ENCODE results near the gene CD9. TPM values are rescaled to one million over a fixed set of nuclear protein-coding genes. Genes with fewer than 3 reads are reported as not detected.

CD9 gene
- total RNA-seq, 4 donors from 2014 or later = 464 to 1,007 (median 773) TPM

DNA sequence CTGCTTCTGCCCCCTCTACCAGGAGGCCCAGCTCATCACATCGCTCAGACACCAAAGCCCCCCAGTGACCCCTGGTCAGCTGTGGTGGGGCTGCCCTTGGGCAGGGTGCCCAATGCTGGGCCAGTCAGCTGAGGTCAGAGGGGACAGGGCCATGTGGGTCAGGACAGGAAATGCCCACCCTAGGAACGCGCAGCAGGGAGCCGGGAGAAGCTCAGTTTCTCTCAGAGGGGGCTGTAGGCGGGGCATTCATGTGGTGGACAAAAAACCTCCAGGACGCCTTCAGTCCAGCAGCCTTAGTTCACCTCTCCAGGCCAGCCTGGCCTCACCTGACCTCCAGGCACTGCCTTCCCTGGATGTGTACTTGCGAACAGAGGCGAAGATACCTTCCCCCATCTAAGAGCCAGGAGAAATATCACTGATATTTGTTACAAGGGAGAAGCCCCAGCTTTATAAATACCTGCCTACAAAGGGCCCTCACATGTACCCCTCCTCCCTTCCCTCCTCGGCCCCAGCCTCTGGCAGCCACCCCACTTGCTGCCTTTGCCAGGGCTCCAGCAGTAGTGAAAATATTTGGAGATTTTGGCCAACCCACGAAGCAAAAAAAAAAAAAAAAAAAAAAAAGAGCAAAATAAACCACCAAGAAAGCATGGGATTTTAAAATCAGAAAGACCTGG lies 68.4 kb downstream of the CD9 start:
- DNase-seq = no peak
- TF ChIP-seq CTCF (IDR thresholded peaks at IDR 0.05) (no peak), POLR2A (IDR thresholded peaks at IDR 0.05) (no peak)
- intact Hi-C loops (cut with DNase I) = no loop called here
- H3K27ac ChIP-seq = peak overlapping the region; percentile 18 to 72 (median 48)
- 48 to 60% methylated on average over 3 to 5 of the region's 10 CpGs for WGBS, 2 donors
- H3K9me3 ChIP-seq = no peaks in the 10 kb centered on the region
- H3K4me1 ChIP-seq = peaks cover 5 to 73% (median 21%) of the 10 kb centered on the region in 3 donors
- no peaks in the 10 kb centered on the region for H3K36me3 ChIP-seq
- H3K27me3 ChIP-seq = no peaks in the 10 kb centered on the region
- H3K4me3 ChIP-seq = no peak overlapping the region

- intact Hi-C loops (cut with DNase I) = no loop called here
- H3K4me3 ChIP-seq = no peak overlapping the region
- H3K36me3 ChIP-seq = no peaks in the 10 kb centered on the region
Measured at GRCh38 chr12:6269986-6270385, 69.8 kb downstream of the CD9 start.

GRCh38 chr12:6271281-6271680 lies 71.1 kb downstream of the CD9 start:
- Histone ChIP-seq H3K27ac (no peak overlapping the region), H3K4me1 (peaks cover 10 to 78% (median 30%) of the 10 kb centered on the region in 3 donors), H3K27me3 (no peaks in the 10 kb centered on the region), H3K4me3 (no peak overlapping the region), H3K36me3 (no peaks in the 10 kb centered on the region), H3K9me3 (no peaks in the 10 kb centered on the region)
- WGBS, 2 donors = 76 to 79% methylated on average over 6 to 7 of the region's 8 CpGs
- DNase-seq = no peak
- intact Hi-C loops (cut with DNase I) = no loop called here
- TF ChIP-seq CTCF (IDR thresholded peaks at IDR 0.05) = no peak
- TF ChIP-seq POLR2A (IDR thresholded peaks at IDR 0.05) = no peak

More at GRCh38 chr12:6269986-6270385, 69.8 kb downstream of the CD9 start:
- no peaks in the 10 kb centered on the region for H3K27me3 ChIP-seq
- H3K27ac ChIP-seq = peak overlapping the region in 1 of 4 donors; percentile 66
- TF ChIP-seq CTCF (IDR thresholded peaks at IDR 0.05) = no peak
- no peak for TF ChIP-seq POLR2A (IDR thresholded peaks at IDR 0.05)
- WGBS, 2 donors = 93 to 98% methylated on average over 14 to 16 of the region's 16 CpGs
- peaks cover 10 to 75% (median 30%) of the 10 kb centered on the region in 3 donors for H3K4me1 ChIP-seq
- DNase-seq = no peak
- no peaks in the 10 kb centered on the region for H3K9me3 ChIP-seq

DNA sequence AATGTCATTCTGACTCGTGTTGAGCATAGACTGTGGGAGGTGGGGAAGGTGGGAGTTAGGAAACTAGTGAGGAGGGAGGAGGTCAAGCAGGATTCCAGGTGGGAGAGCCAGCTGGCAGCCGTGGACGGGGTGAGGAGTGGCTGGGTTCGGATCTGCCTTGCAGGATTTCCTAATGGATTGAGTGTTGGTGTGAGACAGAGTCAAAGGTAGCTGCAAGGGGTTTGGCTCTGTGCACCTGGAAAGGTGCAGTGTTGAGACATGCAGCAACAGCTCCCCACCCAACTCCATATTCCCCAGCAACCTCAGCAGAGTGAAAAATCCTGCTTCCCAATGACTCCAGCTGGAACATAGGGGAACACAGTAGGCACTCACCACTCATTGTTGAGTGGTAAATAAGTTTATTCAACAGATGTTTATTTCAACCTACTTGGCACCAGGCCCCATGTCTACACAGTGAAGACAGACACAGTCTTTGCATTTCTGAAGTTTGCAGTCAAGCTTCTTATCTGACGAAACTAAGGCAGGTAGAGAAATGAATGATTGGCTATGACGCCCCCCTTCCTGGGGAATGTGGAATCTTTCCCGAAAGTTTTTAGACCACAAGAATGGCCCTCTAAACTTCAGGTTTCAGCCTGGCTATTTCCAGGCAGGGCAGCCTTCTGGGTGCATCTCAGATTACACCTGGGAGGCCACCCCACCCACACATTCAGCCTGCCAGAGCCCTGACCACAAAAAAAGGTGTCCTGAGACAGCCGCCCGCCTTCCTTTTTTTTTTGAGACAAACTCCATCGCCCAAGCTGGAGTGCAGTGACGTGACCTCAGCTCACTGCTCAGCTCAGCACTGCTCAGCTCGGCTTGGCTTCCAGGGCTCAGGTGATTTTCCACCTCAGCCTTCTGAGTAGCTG lies 72.4 kb downstream of the CD9 start:
- 34 to 46% methylated on average over 12 of the region's 12 CpGs for WGBS, 2 donors
- no peak overlapping the region for H3K4me3 ChIP-seq
- peak overlapping the region; percentile 83 to 88 (median 88) for H3K27ac ChIP-seq
- peaks cover 14 to 78% (median 24%) of the 10 kb centered on the region in 3 donors for H3K4me1 ChIP-seq
- TF ChIP-seq POLR2A (IDR thresholded peaks at IDR 0.05) (no peak), CTCF (IDR thresholded peaks at IDR 0.05) (peak in 1 of 6 experiments; percentile 6)
- DNase-seq = no peak
- H3K27me3 ChIP-seq = no peaks in the 10 kb centered on the region
- intact Hi-C loops (cut with DNase I) = no loop called here
- no peaks in the 10 kb centered on the region for H3K9me3 ChIP-seq
- no peaks in the 10 kb centered on the region for H3K36me3 ChIP-seq

DNA sequence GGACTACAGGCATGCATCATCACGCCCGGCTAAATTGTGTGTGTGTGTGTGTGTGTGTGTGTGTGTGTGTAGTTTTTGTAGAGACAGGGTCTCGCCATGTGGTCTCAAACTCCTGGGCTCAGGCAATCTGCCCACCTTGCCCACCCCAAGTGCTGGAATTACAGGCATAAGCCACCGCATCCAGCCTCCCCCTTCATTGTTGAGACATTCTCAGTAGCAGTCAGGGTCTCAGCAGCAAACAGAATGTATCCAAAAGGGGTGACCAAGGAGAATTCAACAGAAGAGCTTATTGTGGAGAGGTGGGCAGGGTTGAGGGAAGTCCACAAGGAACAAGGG lies 73.0 kb downstream of the CD9 start:
- Histone ChIP-seq H3K27me3 (no peaks in the 10 kb centered on the region), H3K4me1 (peaks cover 21 to 78% (median 28%) of the 10 kb centered on the region in 3 donors), H3K4me3 (no peak overlapping the region), H3K27ac (peak overlapping the region; percentile 83 to 88 (median 88)), H3K36me3 (no peaks in the 10 kb centered on the region), H3K9me3 (no peaks in the 10 kb centered on the region)
- DNase-seq = no peak
- 31% methylated on average over 2 of the region's 4 CpGs; no CpG with 5 or more reads in 1 of the 2 donors for WGBS, 2 donors
- TF ChIP-seq CTCF (IDR thresholded peaks at IDR 0.05) (no peak), POLR2A (IDR thresholded peaks at IDR 0.05) (no peak)
- intact Hi-C loops (cut with DNase I) = no loop called here

Measured in esophagus squamous epithelium (tissue), 5 donors.